Kidney capillary endothelial cell (primary cell): ENCODE data around the gene DUSP15.
A peak's percentile ranks its signal among the peaks of the same experiment; 100 is the strongest.
"Not testable (repeated sequence)": the region's sequence is repeated elsewhere in the genome, so short reads cannot be mapped to it uniquely, and the experiment has no call there.

Experiments
- DNase-seq: peaks from one replicate; pipeline ENCODE4 v3.0.0-alpha.2; 2018; ENCODE audit warnings: low spot score

The DUSP15 gene

DNA sequence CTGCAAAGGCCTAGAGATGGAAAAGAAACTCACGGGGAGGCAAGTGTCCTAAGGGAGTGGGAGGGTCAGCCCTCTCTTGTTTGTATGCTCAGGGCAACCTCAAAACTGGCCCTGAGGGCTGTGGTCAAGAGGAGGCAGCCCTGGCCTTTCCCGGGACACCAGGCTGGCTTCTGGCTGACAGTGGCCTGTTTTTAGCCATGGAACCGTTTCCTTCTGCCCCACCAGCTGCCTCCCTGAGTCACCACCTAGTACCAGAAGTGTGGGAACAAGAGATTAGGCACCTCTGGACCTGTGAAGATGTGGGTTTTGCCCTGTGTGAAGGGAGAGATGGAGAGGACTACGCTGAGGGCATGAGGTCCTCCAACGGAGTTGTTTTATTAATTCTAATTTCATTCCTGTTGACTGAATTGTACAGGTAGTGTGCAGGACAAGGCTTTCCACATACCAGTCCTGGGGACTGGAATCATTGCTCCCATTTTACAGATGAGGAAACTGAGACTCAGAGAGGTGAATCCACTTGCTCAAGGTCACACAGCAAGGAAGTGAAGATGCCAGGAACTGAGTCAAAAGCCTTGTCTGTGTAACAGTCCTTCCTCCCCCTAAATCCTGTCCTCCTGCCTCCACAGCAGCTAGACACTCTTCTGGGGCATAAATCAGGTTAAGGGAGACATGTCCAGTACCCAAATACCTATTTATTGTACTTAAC lies 30.4 kb downstream of the DUSP15 start:
- no peak for DNase-seq

DNA sequence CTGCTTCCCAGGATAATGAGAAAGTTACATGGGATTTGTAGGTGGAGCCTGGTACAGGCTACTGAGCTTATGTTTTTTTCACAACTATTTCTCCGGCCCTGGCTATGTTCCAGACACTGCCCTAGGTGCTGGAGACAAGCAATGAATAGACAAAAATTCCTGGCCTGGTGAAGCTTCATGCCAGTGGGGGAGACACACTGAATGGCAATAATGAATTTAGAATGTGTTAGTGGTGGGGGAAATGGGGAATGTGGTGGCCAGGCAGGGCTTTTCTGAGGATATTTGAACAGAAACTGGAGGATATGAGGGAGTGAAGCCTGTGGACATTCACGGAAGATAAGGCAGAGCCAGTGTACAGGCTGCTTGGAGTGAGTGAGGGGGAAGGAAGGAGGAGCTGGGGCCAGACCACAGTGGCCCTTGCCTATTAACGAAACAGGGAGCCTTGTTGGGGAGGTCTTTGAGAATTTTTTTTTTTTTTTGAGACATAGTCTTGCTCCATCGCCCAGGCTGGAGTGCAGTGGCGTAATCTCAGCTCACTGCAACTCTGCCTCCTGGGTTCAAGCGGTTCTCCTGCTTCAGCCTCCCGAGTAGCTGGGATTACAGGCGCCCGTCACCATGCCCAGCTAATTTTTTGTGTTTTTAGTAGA lies 31.6 kb downstream of the DUSP15 start:
- DNase-seq = no peak

DNA sequence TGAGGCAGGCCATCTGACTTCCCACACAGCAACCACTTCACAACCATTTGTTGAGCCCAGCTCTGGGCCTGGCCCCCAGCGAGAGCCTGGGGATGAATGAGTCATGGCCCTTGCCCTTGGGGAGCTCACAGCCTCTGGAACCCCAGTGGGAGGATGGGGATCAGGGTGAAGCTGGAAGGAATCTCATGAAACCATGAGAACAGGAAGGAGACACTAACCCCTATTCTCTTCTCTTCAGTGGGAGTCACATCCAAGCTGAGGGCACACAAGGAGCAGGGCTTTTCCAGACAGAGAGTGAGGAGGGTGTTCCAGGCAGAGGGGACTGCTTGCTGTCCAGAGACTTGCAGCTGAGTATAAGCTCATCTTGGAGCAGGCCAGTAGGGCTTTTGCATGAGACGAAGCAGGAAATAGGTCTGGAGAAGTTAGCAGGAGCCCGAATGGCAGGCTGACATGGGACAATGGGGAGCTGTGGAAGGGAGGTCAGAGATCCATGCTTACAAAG lies 32.4 kb downstream of the DUSP15 start:
- DNase-seq = peak; percentile 67

DNA sequence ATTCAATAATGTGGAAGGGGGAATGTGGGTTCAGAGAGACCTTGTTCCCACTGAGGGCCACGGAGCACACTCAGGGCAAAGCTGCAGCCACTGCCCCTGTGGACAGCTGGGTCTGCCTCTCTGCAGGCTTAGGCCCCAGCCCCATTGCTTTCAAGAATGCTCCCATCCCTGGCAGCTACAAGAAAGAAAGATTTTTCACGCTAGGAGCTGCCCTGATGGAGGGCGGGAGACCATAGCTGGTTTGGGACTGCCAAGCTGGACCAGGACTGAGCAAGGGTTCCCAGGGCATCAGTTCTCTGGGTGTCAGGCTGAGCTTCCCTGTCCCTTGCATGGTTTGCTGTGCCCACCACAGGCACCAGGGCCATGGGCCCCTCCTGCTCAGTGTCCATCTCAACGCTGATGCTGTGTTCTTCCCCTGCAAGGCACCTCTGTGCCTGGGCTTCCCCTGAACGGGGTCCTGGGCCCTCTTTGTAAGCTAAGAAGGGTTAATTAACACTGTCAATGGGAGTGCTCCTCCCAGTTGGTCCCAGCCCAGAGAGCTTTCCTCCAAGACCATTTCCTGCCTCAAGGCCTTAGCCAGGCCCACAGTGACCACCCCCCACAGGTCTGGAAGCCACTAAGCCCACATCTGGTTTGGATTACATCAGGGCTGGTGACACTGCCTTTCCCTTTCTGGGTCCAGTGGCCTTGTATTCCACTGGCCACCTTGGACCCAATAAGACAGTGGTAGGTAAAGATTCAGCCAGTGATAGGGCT lies 33.3 kb downstream of the DUSP15 start:
- DNase-seq = no peak

DNA sequence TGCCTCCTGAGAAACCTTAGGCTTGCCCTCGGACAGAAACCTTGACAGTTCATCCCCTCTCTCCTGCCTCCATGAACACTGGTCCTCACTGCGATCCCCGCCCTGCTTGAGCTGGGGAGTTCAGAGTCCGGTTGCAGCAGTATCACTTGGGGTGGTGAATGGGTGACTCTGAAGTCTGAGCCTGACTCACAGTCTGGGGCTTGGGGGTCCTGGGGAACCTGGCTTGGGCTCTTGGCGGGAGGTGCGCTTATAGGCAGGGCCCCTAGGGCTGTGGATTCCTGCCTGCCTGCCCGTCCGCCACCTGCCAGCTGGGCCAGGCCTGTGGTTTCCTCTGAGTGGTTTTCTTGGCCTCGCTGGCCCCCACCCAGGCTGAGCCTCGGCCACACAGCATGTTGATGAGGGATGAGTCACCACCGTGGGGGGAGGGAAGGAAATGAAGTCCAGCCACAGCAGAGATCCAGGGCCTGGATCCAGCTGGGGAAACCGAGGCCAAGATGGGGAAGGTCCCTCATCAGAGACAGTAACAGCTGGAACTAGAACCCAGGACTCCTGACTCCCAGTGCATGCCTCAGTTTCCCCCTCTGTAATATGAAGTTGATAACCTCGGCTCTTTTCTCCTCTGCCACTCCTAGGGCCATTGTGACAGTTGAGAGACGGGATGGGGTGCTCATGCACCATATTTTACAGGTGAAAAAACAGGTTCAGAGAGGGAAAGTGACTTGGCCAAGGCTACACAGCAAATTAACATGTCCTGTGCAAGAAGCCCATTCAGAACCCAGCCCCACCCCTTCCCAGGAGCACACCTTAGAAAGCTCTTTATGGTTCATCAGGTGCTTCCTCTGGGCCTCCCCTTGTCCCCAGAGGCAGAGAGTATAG lies 34.1 kb downstream of the DUSP15 start:
- peak; percentile 85 for DNase-seq

DNA sequence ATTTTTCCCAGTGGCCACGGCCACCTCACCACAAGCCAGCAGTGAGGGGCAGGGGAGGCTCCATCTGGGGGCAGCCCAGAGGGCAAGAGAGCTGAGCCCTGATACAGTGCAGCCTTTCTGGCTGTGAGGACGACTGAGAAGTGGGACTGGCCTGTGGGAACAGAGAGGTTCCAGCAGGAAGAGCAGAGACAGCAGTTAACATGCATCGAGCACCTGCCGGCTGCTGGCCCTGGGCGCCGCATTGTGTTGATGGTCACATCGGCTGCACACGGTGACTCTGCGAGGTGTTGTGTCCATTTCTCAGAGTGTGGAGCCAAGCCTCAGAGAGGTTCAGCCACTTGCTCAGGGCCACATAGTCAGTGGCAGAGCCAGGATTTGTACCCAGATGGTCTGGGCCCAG lies 34.8 kb downstream of the DUSP15 start:
- DNase-seq = no peak

DNA sequence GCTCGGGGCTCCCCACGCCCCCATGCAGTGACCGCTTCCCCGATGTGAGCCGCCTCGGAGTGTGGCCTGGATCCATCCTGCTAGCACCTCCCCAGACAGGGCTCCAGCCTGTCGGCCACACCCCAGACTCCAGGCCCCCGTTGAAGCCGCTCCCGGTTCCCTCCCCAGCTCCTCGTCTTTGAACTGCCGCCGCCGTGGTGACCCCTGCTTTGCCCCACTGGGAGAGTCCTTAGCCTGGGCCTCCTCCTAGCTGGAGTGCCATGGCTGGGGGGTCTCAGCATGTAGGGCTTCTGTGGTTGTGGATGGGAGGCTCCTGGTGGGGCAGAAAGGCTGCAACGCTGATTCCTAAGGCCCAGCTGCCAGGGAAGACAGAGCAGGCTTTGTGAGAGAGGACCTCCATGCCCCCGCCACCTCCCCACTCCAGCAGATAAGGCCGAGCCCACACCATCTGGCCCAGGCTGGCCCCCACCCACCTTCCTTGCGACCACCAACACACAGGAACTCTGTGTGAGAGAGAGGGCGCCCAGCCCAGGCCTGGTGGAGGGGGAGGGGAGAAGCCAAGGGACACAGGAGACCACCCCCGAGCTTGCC lies 36.3 kb downstream of the DUSP15 start:
- DNase-seq = no peak

DNA sequence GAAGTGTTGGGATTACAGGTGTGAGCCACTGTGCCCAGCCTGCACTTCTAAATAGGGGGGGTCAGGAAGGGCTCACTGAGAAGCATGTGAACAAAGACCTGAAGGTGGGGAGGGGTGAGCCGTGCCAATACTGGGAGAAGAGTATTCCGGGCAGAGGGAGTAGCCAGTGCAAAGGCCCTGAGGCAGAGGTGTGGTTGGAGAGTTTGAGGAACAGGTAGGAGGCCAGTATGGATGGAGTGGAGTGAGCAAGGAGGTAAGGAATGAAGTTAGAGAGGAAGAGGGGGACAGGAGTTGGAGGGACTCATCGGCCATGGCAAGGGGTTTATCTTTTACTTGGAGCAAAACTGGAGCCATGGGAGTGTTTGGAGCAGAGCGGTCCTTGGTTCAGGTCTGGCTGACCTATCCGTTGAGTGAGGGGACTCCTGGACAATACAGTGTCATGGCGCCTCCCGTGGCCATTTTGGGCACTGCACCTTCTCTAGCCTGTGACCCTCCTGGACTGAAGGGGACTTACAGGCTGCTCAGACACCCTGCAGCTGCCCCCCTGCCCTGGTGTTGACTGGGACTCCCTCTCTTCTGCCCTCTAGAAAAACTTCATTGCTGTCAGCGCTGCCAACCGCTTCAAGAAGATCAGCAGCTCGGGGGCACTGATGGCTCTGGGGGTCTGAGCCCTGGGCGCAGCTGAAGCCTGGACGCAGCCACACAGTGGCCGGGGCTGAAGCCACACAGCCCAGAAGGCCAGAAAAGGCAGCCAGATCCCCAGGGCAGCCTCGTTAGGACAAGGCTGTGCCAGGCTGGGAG lies 37.0 kb downstream of the DUSP15 start:
- peak; percentile 47 for DNase-seq

DNA sequence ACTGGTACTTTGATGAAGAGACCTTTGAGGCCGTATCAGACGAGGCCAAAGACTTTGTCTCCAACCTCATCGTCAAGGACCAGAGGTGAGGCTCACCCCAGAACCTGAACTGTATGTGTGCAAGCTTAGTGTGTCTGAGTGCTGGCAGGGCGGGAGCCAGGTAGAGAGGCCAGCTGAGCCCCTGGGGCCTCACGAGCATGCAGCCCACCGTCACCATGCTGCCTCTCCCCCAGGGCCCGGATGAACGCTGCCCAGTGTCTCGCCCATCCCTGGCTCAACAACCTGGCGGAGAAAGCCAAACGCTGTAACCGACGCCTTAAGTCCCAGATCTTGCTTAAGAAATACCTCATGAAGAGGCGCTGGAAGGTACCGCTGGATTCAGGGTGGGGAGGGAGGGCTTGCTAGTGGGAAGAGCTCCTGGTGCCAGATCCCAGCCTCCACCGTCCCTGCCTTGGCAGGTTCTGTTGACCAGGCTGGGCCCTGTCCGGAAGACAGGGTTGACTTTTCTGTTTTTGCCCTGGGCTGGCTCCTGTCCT lies 38.5 kb downstream of the DUSP15 start:
- no peak for DNase-seq

DNA sequence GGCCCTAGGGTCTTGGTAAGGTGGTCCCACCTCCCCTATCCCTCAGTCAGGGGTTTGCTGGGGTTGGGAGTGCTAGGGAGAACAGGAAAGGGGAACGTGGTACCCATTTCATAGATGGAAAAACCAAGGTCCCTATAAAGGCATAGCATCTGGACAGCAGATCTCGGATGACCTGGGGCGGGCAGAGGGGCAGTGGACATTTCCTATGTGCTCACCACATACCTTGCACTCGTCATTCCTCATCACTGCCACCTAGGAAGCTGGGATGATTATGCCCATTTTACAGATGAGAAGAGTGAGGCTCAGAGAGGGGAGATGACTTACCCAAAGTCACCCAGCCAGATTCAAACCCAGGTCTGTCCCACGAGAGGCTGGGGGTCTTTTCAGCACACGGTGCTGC lies 39.1 kb downstream of the DUSP15 start:
- DNase-seq = no peak

DNA sequence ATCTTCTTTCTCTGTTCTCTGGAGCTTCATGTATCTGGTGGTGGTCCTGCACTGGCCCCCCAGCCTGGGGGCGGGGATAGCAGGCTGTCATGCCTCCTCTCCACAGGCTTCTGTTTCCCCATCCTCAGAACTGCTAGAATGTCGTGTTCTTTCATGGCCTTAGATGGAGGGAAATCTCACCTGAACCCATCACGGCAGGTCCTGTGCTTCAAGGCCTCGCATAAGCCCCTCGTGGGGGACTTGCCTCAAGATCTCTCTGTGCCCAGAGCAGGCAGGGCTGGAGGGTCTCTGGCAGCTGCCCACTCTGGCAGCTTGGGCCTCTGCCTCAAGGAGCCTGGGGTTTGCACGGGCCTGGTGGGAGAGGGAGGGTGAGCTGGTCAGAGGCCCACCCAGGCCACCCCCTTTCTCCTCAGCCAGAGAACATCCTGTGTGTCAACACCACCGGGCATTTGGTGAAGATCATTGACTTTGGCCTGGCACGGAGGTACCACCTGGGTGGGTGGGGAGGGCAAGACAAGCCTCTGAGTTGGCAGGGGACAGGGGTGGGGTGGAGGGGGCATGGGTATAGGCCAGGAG lies 39.8 kb downstream of the DUSP15 start:
- DNase-seq = no peak

DNA sequence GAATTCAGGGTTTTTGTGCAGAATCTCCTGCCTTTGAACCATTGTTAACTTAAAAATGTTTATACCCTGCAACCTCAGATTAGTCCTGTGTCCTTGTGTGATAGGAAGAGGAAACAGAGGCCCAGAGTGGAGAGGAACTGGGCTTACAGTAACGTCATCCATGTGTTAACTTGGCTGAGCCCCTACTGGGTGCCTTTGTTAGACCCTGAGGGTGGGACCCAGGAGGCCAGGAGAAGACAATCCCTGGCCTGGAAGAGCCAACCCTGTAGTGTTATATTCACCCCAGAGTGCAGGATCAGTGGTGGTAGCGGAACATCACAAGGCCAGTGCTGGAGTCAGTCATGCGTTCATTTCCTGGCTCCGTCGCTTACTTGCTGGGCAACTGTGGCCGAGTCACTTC lies 40.6 kb downstream of the DUSP15 start:
- DNase-seq = peak; percentile 20

DNA sequence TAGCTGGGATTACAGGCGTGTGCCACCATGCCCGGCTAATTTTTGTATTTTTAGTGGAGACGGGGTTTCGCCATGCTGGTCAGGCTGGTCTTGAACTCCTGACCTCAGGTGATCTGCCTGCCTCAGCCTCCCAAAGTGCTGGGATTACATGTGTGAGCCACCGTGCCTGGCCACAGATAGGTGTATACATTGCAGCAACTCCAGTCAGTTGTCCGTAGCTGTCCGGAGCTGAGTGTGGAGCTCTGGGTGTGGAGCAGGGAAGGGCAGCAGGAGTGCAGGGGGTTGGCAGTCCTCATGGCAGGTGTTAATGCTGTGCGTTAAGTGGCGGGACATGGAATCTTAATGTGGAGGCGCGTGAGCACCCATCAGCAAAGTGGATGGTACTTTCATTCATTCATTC lies 42.3 kb downstream of the DUSP15 start:
- DNase-seq = not testable (repeated sequence)

DNA sequence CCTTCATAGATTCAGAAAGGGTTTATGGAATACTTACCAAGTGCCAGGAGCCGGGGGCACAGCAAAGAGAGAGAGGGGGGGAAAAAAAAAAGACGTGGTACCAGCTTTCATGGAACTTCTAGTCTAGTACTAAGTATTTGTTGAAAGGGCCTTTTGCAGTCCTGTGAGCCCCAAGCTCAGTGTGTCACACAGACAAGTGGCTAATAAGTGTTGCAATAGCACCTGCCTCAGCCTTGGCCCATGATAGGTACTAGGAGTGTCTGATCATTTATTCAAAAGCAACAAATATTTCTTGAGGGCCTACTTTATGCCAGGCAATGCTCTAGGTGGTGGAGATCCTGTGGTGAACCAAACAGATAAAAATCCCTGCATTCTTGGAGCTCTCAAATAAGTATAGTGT lies 43.3 kb downstream of the DUSP15 start:
- no peak for DNase-seq

DNA sequence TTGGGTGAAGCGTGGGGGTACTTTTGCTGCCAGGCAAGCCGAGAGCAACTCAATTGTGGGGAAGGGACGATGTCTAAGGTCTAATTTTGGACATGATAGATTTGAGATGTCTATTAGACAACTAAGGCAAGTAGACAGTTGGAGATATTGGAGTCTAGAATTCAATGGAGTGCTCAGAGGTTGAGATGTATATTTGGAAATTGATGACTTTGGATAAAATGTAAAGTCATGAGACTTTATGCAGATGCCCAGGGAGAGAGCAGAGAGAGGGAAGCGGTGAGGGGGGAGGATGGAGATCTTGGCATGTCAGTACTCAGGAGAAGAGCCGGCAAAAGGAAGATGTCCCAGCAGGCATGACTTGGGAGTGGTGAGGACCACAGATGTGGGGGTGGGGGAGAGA lies 44.3 kb downstream of the DUSP15 start:
- no peak for DNase-seq

DNA sequence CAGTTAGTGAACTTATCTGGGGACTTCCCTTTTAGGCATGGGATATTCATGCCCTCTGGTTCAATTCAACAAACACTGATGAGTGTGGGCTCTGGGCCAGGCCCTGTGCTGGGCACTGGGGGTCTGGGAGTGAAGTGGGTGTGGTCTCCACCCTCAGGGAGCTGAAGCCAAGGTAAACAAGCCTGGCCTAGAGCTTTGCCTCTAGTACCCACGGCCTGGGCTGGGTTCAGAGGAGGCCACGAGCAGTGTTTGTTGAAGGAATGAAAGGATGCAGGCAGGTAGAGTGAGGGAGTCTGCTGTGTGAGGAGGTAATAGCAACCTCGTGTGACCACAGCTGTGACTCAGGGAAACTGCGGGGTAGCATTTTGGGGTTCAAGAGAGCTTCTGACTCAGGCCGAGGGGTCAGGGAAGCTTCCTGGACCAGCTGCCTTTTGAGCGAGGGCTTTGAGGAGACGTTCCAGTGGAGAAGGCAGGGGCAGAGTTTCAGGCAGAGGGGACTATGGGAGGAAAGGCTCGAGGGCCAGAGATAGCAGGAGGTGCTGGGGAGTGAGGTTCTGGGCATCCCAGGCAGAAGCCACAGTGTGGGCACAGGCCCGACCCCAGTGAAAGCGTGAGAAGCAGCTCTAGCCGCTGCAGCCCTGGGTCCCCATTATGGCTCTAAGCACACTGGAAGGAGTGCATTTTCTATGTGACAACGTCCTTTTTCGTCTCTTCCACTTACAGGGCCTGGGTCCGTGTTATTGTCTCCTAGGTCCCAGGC lies 45.6 kb downstream of the DUSP15 start:
- DNase-seq = no peak

DNA sequence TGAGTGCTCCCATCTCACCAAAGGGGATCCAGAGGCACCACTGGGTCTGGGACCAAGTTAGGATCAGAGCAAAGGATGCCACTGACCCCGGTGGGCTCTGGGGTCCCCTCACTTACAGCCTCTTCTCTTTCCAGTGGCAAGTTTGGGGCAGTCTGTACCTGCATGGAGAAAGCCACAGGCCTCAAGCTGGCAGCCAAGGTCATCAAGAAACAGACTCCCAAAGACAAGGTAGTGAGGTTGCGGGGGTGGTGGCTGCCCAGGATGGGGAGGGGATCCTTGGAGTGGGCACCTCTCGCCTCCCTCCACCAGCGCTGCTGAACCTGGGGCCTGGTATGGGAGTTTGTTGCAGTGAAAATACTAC lies 46.2 kb downstream of the DUSP15 start:
- DNase-seq = no peak

DNA sequence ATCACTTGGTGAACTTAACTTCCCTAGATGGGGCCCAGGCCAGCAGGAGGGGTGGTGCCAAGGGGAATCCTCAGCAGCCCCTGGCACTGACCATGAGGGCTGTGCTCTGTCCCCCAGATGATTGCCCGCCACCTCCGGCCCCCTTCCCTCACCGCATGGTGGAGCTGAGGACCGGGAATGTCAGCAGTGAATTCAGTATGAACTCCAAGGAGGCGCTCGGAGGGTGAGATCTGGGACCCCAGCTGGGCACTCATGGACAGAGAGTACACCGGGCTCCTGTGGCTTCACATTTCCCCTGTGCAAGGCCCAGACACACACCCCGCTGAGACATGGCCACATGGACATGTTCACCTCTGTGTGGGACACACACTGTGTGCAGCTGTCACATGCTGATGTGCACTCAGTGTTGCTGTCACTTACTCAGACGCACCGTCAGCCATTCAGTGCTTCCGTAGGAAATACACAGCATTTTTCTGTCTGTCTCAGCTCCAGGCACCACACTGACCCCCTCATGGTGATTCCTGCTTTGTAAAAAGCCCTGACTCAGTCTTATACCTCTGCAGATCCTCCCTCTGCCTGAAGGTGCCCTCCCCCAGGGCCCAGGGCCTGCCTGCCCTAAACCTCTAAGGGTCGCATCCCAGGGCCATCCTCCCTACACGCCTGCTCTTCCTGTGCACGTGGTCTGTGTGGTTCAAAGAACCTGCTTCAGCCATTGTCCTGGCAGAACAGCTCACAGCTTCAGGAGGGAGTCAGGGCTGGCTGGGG lies 46.8 kb downstream of the DUSP15 start:
- peak; percentile 96 for DNase-seq
